SK-N-DZ (cell line): Measurements from ENCODE around the gene SLC38A7. TPM values are rescaled to one million over a fixed set of nuclear protein-coding genes. Genes with fewer than 3 reads are reported as not detected.
A peak's percentile ranks its signal among the peaks of the same experiment; 100 is the strongest.
"Not testable (repeated sequence)": the region's sequence is repeated elsewhere in the genome, so short reads cannot be mapped to it uniquely, and the experiment has no call there.

Experiments
- DNase-seq: peaks from one replicate; pipeline ENCODE4 v3.0.0-alpha.2; 2015; ENCODE audit warnings: low spot score
- polyA plus RNA-seq, 2 experiments: library from polyadenylated mRNA; depleted of rRNA; stranded (reverse); fragments of >200 nt; gene quantifications; 2 replicates each; pipeline ENCODE4 v1.2.3, GENCODE V29; 2014

The SLC38A7 gene
- polyA plus RNA-seq (2014; cell fraction: cytosol; rRNA removed) = 7.0 and 10.5 TPM in 2 replicates
- polyA plus RNA-seq (2014; cell fraction: nucleus; rRNA removed) = 8.9 and 13.4 TPM in 2 replicates

- peak; percentile 85 for DNase-seq
Measured at GRCh38 chr16:58684354-58685083, at the start of gene SLC38A7. TSS of gene SLC38A7 (minus strand) at chr16:58684770. CDS start at chr16:58680126, 4,644 bp downstream.

GRCh38 chr16:58733671-58734458 is 49.3 kb upstream of the SLC38A7 start, which contains the start of gene GOT2:
TSS of gene GOT2 (minus strand) at chr16:58734316. CDS start at chr16:58734228, 88 bp downstream.
- DNase-seq = peak; percentile 92

- DNase-seq = no peak
Measured at GRCh38 chr16:58733248-58733670, 48.7 kb upstream of the SLC38A7 start.

- DNase-seq = no peak
Measured at GRCh38 chr16:58732545-58733247, 48.1 kb upstream of the SLC38A7 start.

- DNase-seq = no peak
Measured at GRCh38 chr16:58730724-58731370, 46.3 kb upstream of the SLC38A7 start.

GRCh38 chr16:58727796-58728568 is 43.4 kb upstream of the SLC38A7 start:
- no peak for DNase-seq

GRCh38 chr16:58727028-58727781 is 42.6 kb upstream of the SLC38A7 start:
- DNase-seq = no peak

GRCh38 chr16:58723109-58723508 is 38.5 kb upstream of the SLC38A7 start:
- no peak for DNase-seq

- DNase-seq = no peak
Measured at GRCh38 chr16:58717994-58718393, 33.4 kb upstream of the SLC38A7 start.

GRCh38 chr16:58716468-58716867 is 31.9 kb upstream of the SLC38A7 start:
- no peak for DNase-seq

- no peak for DNase-seq
Measured at GRCh38 chr16:58713742-58714141, 29.2 kb upstream of the SLC38A7 start.

- DNase-seq = no peak
Measured at GRCh38 chr16:58709333-58709732, 24.8 kb upstream of the SLC38A7 start.

- no peak for DNase-seq
Measured at GRCh38 chr16:58699151-58699550, 14.6 kb upstream of the SLC38A7 start.

- no peak for DNase-seq
Measured at GRCh38 chr16:58695368-58695767, 10.8 kb upstream of the SLC38A7 start.

GRCh38 chr16:58692450-58692849 is 7.9 kb upstream of the SLC38A7 start:
- no peak for DNase-seq

GRCh38 chr16:58686985-58687706 is 2.6 kb upstream of the SLC38A7 start:
- DNase-seq = not testable (repeated sequence)

- DNase-seq = no peak
Measured at GRCh38 chr16:58685084-58685449, 497 bp upstream of the SLC38A7 start.

GRCh38 chr16:58684001-58684353 is 593 bp downstream of the SLC38A7 start:
- DNase-seq = no peak

- no peak for DNase-seq
Measured at GRCh38 chr16:58679763-58680162, 4.8 kb downstream of the SLC38A7 start.
